ENCODE data around the gene FANCE.

DNA sequence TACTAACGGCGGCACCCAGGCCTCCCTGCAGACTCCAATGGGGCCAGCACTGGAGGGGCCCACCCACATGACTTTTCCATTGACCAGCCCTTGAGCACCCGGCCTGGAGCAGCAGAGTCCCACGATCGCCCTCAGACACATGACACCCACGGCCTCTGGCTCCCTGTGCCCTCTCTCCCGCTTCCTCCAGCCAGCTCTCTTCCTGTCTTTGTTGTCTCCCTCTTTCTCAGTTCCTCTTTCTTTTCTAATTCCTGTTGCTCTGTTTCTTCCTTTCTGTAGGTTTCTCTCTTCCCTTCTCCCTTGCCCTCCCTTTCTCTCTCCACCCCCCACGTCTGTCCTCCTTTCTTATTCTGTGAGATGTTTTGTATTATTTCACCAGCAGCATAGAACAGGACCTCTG, 26.1 kb upstream of the FANCE start:
- TF ChIP-seq EZH2phosphoT487 (IDR thresholded peaks at IDR 0.05; ENCODE audit: borderline replicate concordance, low read length): no peak
- no peak for TF ChIP-seq CTCF (IDR thresholded peaks at IDR 0.05; ENCODE audit: low read depth, low read length, poor library complexity, severe bottlenecking)

Data from DOHH2 (cell line).